Gastrocnemius medialis (tissue), 4 donors: ENCODE measurements around the gene USB1.

Experiments used
- CTCF ChIP-seq, 5 experiments: fragments of 450-650 bp in 3 of 5; fragments of 200-600 bp in 2 of 5; sonication (generic) in 2 of 5; IDR thresholded peaks in 4 of 5; conservative IDR thresholded peaks in 1 of 5; 1 replicate in 4 of 5; 2 replicates in 1 of 5; pipeline ENCODE4 v1.5.1; 2016 to 2019; ENCODE audit warnings: antibody characterized with exemption in 5 of 5, mild to moderate bottlenecking in 3 of 5, moderate library complexity in 3 of 5
- POLR2A ChIP-seq, 2 donors: fragments of 450-650 bp; IDR thresholded peaks; one replicate each; pipeline ENCODE4 v1.6.1; 2017; ENCODE audit warnings: antibody characterized with exemption in 2 of 2, mild to moderate bottlenecking in 2 of 2, moderate library complexity in 2 of 2

- TF ChIP-seq CTCF (IDR thresholded peaks at IDR 0.05 in 4 of 5, conservative IDR thresholded peaks at IDR 0.05 in 1 of 5) (no peak), POLR2A (IDR thresholded peaks at IDR 0.05) (no peak)
These were observed 23.5 kb downstream of the USB1 start for GRCh38 chr16:58024486-58025350.
